ENCODE measurements around the gene SDCCAG8.

DNA sequence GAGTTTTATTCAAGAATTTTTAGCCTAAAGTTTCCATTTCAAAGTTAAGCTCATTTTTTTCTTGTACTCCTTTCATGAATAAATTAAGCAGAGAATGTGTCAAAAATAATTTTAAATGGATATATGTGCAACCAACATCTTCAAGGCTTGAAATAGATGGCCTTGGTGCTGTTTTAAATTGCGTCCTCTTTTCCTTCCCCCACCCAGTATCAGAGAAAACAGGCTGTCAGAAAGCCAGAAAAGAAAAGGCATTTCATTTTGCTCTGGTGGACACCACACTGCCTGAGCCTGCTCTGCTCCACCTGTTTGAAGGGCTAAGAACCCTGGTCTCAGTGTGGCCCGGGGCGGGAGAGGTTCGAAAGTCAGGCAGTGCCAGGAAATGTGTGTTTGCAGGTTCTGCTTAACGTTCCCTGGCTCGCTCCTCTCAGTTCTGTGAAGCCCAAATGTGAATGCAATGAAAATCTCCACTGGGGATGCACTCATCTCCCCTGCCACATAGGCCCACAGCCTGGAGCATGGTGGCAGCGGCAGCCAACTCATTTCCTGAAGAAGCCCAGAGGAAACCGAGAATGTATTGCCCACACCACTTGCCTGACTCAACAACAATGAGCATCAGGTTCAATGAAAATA lies 134.4 kb downstream of the SDCCAG8 start:
- TF ChIP-seq, protein P1, sequence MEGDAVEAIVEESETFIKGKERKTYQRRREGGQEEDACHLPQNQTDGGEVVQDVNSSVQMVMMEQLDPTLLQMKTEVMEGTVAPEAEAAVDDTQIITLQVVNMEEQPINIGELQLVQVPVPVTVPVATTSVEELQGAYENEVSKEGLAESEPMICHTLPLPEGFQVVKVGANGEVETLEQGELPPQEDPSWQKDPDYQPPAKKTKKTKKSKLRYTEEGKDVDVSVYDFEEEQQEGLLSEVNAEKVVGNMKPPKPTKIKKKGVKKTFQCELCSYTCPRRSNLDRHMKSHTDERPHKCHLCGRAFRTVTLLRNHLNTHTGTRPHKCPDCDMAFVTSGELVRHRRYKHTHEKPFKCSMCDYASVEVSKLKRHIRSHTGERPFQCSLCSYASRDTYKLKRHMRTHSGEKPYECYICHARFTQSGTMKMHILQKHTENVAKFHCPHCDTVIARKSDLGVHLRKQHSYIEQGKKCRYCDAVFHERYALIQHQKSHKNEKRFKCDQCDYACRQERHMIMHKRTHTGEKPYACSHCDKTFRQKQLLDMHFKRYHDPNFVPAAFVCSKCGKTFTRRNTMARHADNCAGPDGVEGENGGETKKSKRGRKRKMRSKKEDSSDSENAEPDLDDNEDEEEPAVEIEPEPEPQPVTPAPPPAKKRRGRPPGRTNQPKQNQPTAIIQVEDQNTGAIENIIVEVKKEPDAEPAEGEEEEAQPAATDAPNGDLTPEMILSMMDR (conservative IDR thresholded peaks at IDR 0.05; ENCODE audit: low read depth in 2 of 2), result no peak
- TF ChIP-seq EZH2phosphoT487 (IDR thresholded peaks at IDR 0.05; ENCODE audit: unreplicated experiment) (no peak), POLR2AphosphoS5 (IDR thresholded peaks at IDR 0.05; ENCODE audit: low read depth) (no peak), EZH2 (IDR thresholded peaks at IDR 0.05; ENCODE audit: low read depth, unreplicated experiment) (no peak), JUNB (IDR thresholded peaks at IDR 0.05; ENCODE audit: unreplicated experiment) (no peak), NANOG (IDR thresholded peaks at IDR 0.05; ENCODE audit: borderline replicate concordance) (no peak), STAT1 (IDR thresholded peaks at IDR 0.05; ENCODE audit: unreplicated experiment) (no peak), CREB1 (CRISPR knock-in tag; IDR thresholded peaks at IDR 0.05; ENCODE audit: low read depth) (no peak), ZNF331 (CRISPR knock-in tag; IDR thresholded peaks at IDR 0.05; ENCODE audit: low read depth) (no peak), ZNF114 (CRISPR knock-in tag; IDR thresholded peaks at IDR 0.05) (no peak)
- TF ChIP-seq, protein P2, sequence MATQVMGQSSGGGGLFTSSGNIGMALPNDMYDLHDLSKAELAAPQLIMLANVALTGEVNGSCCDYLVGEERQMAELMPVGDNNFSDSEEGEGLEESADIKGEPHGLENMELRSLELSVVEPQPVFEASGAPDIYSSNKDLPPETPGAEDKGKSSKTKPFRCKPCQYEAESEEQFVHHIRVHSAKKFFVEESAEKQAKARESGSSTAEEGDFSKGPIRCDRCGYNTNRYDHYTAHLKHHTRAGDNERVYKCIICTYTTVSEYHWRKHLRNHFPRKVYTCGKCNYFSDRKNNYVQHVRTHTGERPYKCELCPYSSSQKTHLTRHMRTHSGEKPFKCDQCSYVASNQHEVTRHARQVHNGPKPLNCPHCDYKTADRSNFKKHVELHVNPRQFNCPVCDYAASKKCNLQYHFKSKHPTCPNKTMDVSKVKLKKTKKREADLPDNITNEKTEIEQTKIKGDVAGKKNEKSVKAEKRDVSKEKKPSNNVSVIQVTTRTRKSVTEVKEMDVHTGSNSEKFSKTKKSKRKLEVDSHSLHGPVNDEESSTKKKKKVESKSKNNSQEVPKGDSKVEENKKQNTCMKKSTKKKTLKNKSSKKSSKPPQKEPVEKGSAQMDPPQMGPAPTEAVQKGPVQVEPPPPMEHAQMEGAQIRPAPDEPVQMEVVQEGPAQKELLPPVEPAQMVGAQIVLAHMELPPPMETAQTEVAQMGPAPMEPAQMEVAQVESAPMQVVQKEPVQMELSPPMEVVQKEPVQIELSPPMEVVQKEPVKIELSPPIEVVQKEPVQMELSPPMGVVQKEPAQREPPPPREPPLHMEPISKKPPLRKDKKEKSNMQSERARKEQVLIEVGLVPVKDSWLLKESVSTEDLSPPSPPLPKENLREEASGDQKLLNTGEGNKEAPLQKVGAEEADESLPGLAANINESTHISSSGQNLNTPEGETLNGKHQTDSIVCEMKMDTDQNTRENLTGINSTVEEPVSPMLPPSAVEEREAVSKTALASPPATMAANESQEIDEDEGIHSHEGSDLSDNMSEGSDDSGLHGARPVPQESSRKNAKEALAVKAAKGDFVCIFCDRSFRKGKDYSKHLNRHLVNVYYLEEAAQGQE (IDR thresholded peaks at IDR 0.05; ENCODE audit: unreplicated experiment), result no peak
- TF ChIP-seq, protein P3, sequence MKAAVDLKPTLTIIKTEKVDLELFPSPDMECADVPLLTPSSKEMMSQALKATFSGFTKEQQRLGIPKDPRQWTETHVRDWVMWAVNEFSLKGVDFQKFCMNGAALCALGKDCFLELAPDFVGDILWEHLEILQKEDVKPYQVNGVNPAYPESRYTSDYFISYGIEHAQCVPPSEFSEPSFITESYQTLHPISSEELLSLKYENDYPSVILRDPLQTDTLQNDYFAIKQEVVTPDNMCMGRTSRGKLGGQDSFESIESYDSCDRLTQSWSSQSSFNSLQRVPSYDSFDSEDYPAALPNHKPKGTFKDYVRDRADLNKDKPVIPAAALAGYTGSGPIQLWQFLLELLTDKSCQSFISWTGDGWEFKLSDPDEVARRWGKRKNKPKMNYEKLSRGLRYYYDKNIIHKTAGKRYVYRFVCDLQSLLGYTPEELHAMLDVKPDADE (IDR thresholded peaks at IDR 0.05), result no peak
- TF ChIP-seq, protein P4, sequence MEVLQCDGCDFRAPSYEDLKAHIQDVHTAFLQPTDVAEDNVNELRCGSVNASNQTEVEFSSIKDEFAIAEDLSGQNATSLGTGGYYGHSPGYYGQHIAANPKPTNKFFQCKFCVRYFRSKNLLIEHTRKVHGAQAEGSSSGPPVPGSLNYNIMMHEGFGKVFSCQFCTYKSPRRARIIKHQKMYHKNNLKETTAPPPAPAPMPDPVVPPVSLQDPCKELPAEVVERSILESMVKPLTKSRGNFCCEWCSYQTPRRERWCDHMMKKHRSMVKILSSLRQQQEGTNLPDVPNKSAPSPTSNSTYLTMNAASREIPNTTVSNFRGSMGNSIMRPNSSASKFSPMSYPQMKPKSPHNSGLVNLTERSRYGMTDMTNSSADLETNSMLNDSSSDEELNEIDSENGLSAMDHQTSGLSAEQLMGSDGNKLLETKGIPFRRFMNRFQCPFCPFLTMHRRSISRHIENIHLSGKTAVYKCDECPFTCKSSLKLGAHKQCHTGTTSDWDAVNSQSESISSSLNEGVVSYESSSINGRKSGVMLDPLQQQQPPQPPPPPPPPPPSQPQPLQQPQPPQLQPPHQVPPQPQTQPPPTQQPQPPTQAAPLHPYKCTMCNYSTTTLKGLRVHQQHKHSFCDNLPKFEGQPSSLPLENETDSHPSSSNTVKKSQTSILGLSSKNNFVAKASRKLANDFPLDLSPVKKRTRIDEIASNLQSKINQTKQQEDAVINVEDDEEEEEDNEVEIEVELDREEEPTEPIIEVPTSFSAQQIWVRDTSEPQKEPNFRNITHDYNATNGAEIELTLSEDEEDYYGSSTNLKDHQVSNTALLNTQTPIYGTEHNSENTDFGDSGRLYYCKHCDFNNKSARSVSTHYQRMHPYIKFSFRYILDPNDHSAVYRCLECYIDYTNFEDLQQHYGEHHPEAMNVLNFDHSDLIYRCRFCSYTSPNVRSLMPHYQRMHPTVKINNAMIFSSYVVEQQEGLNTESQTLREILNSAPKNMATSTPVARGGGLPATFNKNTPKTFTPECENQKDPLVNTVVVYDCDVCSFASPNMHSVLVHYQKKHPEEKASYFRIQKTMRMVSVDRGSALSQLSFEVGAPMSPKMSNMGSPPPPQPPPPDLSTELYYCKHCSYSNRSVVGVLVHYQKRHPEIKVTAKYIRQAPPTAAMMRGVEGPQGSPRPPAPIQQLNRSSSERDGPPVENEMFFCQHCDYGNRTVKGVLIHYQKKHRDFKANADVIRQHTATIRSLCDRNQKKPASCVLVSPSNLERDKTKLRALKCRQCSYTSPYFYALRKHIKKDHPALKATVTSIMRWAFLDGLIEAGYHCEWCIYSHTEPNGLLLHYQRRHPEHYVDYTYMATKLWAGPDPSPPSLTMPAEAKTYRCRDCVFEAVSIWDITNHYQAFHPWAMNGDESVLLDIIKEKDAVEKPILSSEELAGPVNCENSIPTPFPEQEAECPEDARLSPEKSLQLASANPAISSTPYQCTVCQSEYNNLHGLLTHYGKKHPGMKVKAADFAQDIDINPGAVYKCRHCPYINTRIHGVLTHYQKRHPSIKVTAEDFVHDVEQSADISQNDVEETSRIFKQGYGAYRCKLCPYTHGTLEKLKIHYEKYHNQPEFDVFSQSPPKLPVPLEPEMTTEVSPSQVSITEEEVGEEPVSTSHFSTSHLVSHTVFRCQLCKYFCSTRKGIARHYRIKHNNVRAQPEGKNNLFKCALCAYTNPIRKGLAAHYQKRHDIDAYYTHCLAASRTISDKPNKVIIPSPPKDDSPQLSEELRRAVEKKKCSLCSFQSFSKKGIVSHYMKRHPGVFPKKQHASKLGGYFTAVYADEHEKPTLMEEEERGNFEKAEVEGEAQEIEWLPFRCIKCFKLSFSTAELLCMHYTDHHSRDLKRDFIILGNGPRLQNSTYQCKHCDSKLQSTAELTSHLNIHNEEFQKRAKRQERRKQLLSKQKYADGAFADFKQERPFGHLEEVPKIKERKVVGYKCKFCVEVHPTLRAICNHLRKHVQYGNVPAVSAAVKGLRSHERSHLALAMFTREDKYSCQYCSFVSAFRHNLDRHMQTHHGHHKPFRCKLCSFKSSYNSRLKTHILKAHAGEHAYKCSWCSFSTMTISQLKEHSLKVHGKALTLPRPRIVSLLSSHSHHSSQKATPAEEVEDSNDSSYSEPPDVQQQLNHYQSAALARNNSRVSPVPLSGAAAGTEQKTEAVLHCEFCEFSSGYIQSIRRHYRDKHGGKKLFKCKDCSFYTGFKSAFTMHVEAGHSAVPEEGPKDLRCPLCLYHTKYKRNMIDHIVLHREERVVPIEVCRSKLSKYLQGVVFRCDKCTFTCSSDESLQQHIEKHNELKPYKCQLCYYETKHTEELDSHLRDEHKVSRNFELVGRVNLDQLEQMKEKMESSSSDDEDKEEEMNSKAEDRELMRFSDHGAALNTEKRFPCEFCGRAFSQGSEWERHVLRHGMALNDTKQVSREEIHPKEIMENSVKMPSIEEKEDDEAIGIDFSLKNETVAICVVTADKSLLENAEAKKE (CRISPR knock-in tag; IDR thresholded peaks at IDR 0.05), result no peak

Data from GM23338 (cell line).